ENCODE results near the gene OPRM1.
A peak's percentile ranks its signal among the peaks of the same experiment; 100 is the strongest.

OPRM1 gene

DNA sequence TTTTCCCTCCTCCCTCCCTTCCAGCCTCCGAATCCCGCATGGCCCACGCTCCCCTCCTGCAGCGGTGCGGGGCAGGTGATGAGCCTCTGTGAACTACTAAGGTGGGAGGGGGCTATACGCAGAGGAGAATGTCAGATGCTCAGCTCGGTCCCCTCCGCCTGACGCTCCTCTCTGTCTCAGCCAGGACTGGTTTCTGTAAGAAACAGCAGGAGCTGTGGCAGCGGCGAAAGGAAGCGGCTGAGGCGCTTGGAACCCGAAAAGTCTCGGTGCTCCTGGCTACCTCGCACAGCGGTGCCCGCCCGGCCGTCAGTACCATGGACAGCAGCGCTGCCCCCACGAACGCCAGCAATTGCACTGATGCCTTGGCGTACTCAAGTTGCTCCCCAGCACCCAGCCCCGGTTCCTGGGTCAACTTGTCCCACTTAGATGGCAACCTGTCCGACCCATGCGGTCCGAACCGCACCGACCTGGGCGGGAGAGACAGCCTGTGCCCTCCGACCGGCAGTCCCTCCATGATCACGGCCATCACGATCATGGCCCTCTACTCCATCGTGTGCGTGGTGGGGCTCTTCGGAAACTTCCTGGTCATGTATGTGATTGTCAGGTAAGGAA lies at the start of gene OPRM1:
Gene OPRM1, plus strand, starts transcription at position 10 of the 612 bp plus-strand sequence. Its CDS starts 305 bp downstream, at position 315.
- Histone ChIP-seq H3K27ac (ENCODE audit: low read depth, low read length) (no peak within 1 kb of the TSS), H3K4me3 (ENCODE audit: low read depth in 1 of 5, low read length in 5 of 5) (no peak within 1 kb of the TSS), H3K9me3 (ENCODE audit: control insufficient read depth in 5 of 5, low read length in 5 of 5) (peaks cover 0 to 5% (median 0%) of the 10 kb centered on the region in 5 donors), H3K4me1 (ENCODE audit: control insufficient read depth in 5 of 5, insufficient read depth in 5 of 5, low read length in 5 of 5) (no peaks in the 10 kb centered on the region), H3K36me3 (ENCODE audit: control insufficient read depth in 5 of 5, insufficient read depth in 5 of 5, low read length in 5 of 5) (no peaks in the 10 kb centered on the region), H3K9ac (ENCODE audit: low read length in 5 of 5) (no peak within 1 kb of the TSS), H3K27me3 (ENCODE audit: control insufficient read depth in 5 of 5, insufficient read depth in 4 of 5, low read length in 5 of 5) (peaks cover 0 to 14% (median 9%) of the 10 kb centered on the region in 5 donors)

DNA sequence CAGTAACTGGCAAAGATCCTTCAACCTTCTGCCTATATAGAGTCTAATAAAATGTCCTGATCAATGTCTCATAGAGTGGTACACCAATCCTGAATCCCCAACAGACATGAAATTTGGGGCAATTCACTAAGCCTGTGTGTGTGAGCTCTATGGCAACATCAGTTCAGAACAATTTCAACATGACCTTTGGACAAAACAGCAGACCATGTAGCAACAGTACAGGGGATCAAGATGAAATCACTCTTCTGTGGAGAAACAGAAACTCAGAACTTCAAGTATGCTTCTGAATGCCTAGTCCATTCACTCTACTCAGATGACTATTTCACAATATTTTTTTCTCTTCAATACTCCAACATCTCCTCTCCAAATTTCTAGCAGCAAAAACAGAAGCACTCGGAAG lies 49.1 kb upstream of the OPRM1 start:
- no peaks in the 10 kb centered on the region for H3K36me3 ChIP-seq (ENCODE audit: control insufficient read depth in 5 of 5, insufficient read depth in 5 of 5, low read length in 5 of 5)
- H3K27me3 ChIP-seq (ENCODE audit: control insufficient read depth in 5 of 5, insufficient read depth in 4 of 5, low read length in 5 of 5): no peaks in the 10 kb centered on the region
- no peak overlapping the region for H3K4me3 ChIP-seq (ENCODE audit: low read depth in 1 of 5, low read length in 5 of 5)
- peaks cover 0 to 24% (median 14%) of the 10 kb centered on the region in 5 donors for H3K4me1 ChIP-seq (ENCODE audit: control insufficient read depth in 5 of 5, insufficient read depth in 5 of 5, low read length in 5 of 5)
- H3K27ac ChIP-seq (ENCODE audit: low read depth, low read length): peak overlapping the region; percentile 65
- H3K9me3 ChIP-seq (ENCODE audit: control insufficient read depth in 5 of 5, low read length in 5 of 5): no peaks in the 10 kb centered on the region
- no peak overlapping the region for H3K9ac ChIP-seq (ENCODE audit: low read length in 5 of 5)

DNA sequence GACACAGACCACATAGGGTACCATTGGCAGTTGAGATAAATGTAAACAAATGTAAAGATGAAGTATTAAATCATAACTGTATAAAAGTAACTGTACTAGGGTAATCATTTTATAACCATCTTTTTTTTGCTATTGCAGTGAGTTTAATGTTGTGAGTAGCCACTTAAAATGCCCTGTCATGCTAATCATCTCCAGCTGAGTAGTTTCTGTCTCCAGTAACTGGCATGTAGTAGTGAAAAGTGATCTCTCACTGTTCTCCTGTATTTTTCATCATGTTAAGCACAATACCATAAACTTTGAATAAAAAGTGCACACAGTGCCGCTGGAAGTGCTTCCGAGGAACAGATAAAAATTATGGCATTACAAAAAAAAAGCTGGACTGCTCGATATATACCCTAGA lies 45.0 kb upstream of the OPRM1 start:
- Histone ChIP-seq H3K4me3 (ENCODE audit: low read depth in 1 of 5, low read length in 5 of 5) (no peak overlapping the region), H3K27me3 (ENCODE audit: control insufficient read depth in 5 of 5, insufficient read depth in 4 of 5, low read length in 5 of 5) (no peaks in the 10 kb centered on the region), H3K9ac (ENCODE audit: low read length in 5 of 5) (no peak overlapping the region), H3K27ac (ENCODE audit: low read depth, low read length) (no peak overlapping the region), H3K9me3 (ENCODE audit: control insufficient read depth in 5 of 5, low read length in 5 of 5) (no peaks in the 10 kb centered on the region), H3K4me1 (ENCODE audit: control insufficient read depth in 5 of 5, insufficient read depth in 5 of 5, low read length in 5 of 5) (peaks cover 0 to 9% (median 4%) of the 10 kb centered on the region in 5 donors), H3K36me3 (ENCODE audit: control insufficient read depth in 5 of 5, insufficient read depth in 5 of 5, low read length in 5 of 5) (no peaks in the 10 kb centered on the region)

DNA sequence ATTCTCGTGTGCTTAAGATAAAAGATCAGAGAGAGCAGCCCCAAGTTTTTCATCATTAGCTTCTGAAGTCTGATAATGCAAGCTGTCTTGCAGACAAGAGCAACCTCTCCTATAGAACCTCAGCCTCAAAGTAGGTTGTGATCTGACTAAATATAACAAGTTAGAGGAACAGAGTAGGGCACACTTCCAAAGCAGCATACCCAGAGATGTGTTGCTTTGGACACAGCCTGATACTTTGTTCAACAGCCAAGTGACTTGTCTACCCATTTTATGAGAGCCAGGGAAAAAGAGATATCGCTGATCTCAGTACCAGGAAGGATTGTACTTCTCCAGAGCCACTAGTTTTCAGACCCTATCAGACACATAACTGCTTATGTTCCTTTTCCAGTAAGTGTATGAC lies 44.2 kb upstream of the OPRM1 start:
- Histone ChIP-seq H3K27me3 (ENCODE audit: control insufficient read depth in 5 of 5, insufficient read depth in 4 of 5, low read length in 5 of 5) (no peaks in the 10 kb centered on the region), H3K9ac (ENCODE audit: low read length in 5 of 5) (no peak overlapping the region)

DNA sequence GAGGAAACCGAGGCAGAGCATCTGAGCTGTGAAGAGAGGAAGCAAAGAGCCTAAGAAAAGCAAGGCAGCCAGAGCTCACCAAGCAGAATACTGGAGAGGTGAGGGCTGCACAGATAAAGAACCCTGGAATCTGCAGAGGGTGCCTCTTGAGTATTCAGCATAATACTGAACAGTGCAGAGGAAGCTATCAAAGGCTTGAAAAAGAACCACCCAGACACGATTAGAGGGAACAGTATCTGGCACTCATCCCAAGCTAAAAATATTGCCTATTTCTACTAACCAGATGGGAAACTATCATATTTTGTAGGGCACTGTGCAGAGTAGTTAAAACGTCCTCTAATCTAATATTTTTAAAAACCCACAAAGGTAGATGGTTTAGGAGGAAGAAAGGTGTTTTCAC lies 41.8 kb upstream of the OPRM1 start:
- Histone ChIP-seq H3K9ac (ENCODE audit: low read length in 5 of 5) (no peak overlapping the region), H3K4me1 (ENCODE audit: control insufficient read depth in 5 of 5, insufficient read depth in 5 of 5, low read length in 5 of 5) (no peaks in the 10 kb centered on the region), H3K9me3 (ENCODE audit: control insufficient read depth in 5 of 5, low read length in 5 of 5) (no peaks in the 10 kb centered on the region), H3K36me3 (ENCODE audit: control insufficient read depth in 5 of 5, insufficient read depth in 5 of 5, low read length in 5 of 5) (no peaks in the 10 kb centered on the region), H3K4me3 (ENCODE audit: low read depth in 1 of 5, low read length in 5 of 5) (no peak overlapping the region), H3K27me3 (ENCODE audit: control insufficient read depth in 5 of 5, insufficient read depth in 4 of 5, low read length in 5 of 5) (no peaks in the 10 kb centered on the region), H3K27ac (ENCODE audit: low read depth, low read length) (no peak overlapping the region)

More for the DNA sequence above, 44.2 kb upstream of the OPRM1 start:
- peaks cover 0 to 4% (median 0%) of the 10 kb centered on the region in 5 donors for H3K4me1 ChIP-seq (ENCODE audit: control insufficient read depth in 5 of 5, insufficient read depth in 5 of 5, low read length in 5 of 5)
- H3K27ac ChIP-seq (ENCODE audit: low read depth, low read length): no peak overlapping the region
- H3K36me3 ChIP-seq (ENCODE audit: control insufficient read depth in 5 of 5, insufficient read depth in 5 of 5, low read length in 5 of 5): no peaks in the 10 kb centered on the region
- no peak overlapping the region for H3K4me3 ChIP-seq (ENCODE audit: low read depth in 1 of 5, low read length in 5 of 5)
- no peaks in the 10 kb centered on the region for H3K9me3 ChIP-seq (ENCODE audit: control insufficient read depth in 5 of 5, low read length in 5 of 5)

DNA sequence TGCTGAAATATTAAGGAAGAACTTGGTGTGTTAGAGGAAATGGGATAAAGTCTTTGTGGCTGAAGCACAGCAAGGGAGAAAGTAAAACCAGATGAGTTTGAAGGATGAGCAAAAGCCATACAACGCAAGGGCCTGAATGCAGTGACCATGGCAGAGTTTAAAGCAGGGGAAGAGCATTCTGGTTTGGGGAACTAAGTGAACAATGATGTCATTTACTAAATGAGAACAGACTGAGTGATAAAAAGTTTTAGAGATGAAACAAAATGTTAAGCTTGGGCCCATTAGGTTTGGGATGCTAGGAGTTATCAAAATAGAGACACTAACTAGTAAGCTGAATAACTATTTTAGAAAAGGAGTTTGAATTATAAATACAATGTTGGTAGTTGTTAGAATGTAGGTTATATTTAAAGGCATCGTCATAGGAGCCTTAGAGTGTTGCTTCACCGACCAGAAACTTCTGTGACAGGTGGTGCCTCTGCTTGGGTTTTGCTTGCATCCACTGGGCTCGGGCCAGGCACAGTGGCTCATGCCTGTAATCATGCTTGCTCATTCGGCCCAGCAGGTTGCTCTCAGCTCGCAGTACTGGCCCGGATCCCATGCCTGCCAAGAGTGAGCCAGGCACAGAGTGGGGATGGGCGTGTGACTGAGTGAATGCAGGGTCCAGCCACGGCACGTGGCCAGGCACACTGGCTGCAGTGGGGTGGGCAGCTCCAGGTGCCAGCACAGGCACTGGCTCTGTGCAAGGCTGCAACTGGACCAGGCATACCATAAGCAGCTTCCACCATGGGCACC lies 37.4 kb upstream of the OPRM1 start:
- Histone ChIP-seq H3K36me3 (ENCODE audit: control insufficient read depth in 5 of 5, insufficient read depth in 5 of 5, low read length in 5 of 5) (no peaks in the 10 kb centered on the region), H3K4me3 (ENCODE audit: low read depth in 1 of 5, low read length in 5 of 5) (no peak overlapping the region), H3K4me1 (ENCODE audit: control insufficient read depth in 5 of 5, insufficient read depth in 5 of 5, low read length in 5 of 5) (no peaks in the 10 kb centered on the region), H3K9me3 (ENCODE audit: control insufficient read depth in 5 of 5, low read length in 5 of 5) (no peaks in the 10 kb centered on the region), H3K27me3 (ENCODE audit: control insufficient read depth in 5 of 5, insufficient read depth in 4 of 5, low read length in 5 of 5) (no peaks in the 10 kb centered on the region), H3K9ac (ENCODE audit: low read length in 5 of 5) (no peak overlapping the region), H3K27ac (ENCODE audit: low read depth, low read length) (no peak overlapping the region)

DNA sequence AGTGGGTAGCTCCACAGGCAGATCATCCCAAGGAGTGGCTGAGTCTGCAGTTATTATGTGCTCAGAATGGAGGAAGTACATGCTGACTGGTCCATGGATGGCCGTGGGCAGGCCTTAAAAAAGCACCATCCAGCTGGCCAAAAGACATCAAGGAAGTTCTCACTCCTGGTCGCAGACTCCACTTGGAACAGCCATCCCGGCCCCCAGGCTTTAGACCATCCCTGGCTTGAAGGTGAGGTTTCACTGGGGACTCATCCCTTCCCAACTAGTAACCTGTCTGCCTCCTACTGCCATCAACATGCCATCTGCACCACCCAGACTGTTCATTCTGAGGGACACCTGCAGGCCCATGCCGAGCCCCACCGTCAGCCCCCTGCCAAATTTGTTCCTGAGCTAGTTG lies 36.1 kb upstream of the OPRM1 start:
- no peaks in the 10 kb centered on the region for H3K36me3 ChIP-seq (ENCODE audit: control insufficient read depth in 5 of 5, insufficient read depth in 5 of 5, low read length in 5 of 5)
- H3K27ac ChIP-seq (ENCODE audit: low read depth, low read length): no peak overlapping the region
- no peak overlapping the region for H3K9ac ChIP-seq (ENCODE audit: low read length in 5 of 5)
- H3K9me3 ChIP-seq (ENCODE audit: control insufficient read depth in 5 of 5, low read length in 5 of 5): no peaks in the 10 kb centered on the region
- no peak overlapping the region for H3K4me3 ChIP-seq (ENCODE audit: low read depth in 1 of 5, low read length in 5 of 5)
- no peaks in the 10 kb centered on the region for H3K27me3 ChIP-seq (ENCODE audit: control insufficient read depth in 5 of 5, insufficient read depth in 4 of 5, low read length in 5 of 5)
- H3K4me1 ChIP-seq (ENCODE audit: control insufficient read depth in 5 of 5, insufficient read depth in 5 of 5, low read length in 5 of 5): no peaks in the 10 kb centered on the region

DNA sequence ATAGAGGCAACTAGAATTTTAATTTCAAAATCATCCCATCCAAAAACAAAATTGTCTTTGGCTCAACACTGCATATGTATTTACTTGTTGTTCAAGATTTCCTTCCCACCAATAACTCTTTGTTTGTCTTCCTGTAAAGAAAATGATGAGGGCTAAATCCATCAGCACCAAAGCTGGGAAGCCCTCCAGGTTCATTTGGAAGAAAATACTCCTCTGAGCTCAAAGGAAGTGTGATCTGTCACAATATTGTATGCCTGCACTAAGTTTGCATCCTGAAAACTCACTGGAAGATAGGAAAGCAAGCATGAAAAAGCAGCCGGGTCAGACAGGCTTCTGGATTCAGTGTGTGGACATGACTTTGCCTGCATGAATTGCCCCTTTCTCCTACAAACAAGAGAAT lies 28.7 kb upstream of the OPRM1 start:
- H3K4me1 ChIP-seq (ENCODE audit: control insufficient read depth in 5 of 5, insufficient read depth in 5 of 5, low read length in 5 of 5): no peaks in the 10 kb centered on the region
- H3K4me3 ChIP-seq (ENCODE audit: low read depth in 1 of 5, low read length in 5 of 5): no peak overlapping the region
- no peaks in the 10 kb centered on the region for H3K27me3 ChIP-seq (ENCODE audit: control insufficient read depth in 5 of 5, insufficient read depth in 4 of 5, low read length in 5 of 5)
- no peaks in the 10 kb centered on the region for H3K36me3 ChIP-seq (ENCODE audit: control insufficient read depth in 5 of 5, insufficient read depth in 5 of 5, low read length in 5 of 5)
- H3K9ac ChIP-seq (ENCODE audit: low read length in 5 of 5): no peak overlapping the region
- no peaks in the 10 kb centered on the region for H3K9me3 ChIP-seq (ENCODE audit: control insufficient read depth in 5 of 5, low read length in 5 of 5)
- no peak overlapping the region for H3K27ac ChIP-seq (ENCODE audit: low read depth, low read length)

DNA sequence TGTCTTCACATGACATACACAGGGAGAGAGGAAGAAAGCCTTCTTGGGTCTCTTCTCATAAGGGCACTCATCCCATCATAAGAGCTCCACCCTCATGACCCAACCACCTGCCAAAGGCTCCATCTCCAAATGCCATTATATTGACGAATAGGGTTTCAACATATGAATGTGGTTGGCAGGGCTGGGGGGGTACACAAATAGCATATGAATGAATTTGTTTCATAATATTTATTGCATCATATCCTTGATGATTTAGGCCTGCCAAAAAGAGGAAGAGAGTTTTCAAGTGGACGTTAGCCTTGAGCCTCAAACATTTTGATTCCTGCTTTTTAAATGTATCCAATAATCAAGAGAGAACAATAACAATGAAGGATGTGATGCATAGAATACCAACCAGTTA lies 26.2 kb upstream of the OPRM1 start:
- Histone ChIP-seq H3K36me3 (ENCODE audit: control insufficient read depth in 5 of 5, insufficient read depth in 5 of 5, low read length in 5 of 5) (no peaks in the 10 kb centered on the region), H3K27me3 (ENCODE audit: control insufficient read depth in 5 of 5, insufficient read depth in 4 of 5, low read length in 5 of 5) (no peaks in the 10 kb centered on the region), H3K4me1 (ENCODE audit: control insufficient read depth in 5 of 5, insufficient read depth in 5 of 5, low read length in 5 of 5) (no peaks in the 10 kb centered on the region)

DNA sequence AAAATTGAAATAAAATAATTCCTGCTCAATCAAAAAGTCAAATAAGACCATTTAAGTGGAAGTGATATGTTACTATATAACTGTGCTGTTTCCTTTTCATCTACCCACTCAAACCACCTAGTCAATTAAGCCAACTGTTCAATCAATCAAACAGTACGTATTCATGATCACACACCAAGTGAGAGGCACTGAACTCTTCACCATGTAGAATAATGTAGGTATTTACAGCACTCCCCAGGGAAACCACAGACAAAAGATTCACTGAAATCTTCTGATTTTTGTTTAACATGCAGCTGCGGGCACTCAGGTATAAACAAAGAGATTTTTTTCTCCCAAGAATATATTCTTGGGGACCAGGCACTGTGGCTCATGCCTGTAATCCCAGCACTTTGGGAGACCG lies 21.3 kb upstream of the OPRM1 start:
- H3K4me3 ChIP-seq (ENCODE audit: low read depth in 1 of 5, low read length in 5 of 5): no peak overlapping the region
- no peaks in the 10 kb centered on the region for H3K4me1 ChIP-seq (ENCODE audit: control insufficient read depth in 5 of 5, insufficient read depth in 5 of 5, low read length in 5 of 5)
- no peaks in the 10 kb centered on the region for H3K36me3 ChIP-seq (ENCODE audit: control insufficient read depth in 5 of 5, insufficient read depth in 5 of 5, low read length in 5 of 5)
- H3K27ac ChIP-seq (ENCODE audit: low read depth, low read length): no peak overlapping the region
- H3K27me3 ChIP-seq (ENCODE audit: control insufficient read depth in 5 of 5, insufficient read depth in 4 of 5, low read length in 5 of 5): no peaks in the 10 kb centered on the region
- peaks cover 0 to 12% (median 4%) of the 10 kb centered on the region in 5 donors for H3K9me3 ChIP-seq (ENCODE audit: control insufficient read depth in 5 of 5, low read length in 5 of 5)
- no peak overlapping the region for H3K9ac ChIP-seq (ENCODE audit: low read length in 5 of 5)

More for the DNA sequence above, 26.2 kb upstream of the OPRM1 start:
- Histone ChIP-seq H3K4me3 (ENCODE audit: low read depth in 1 of 5, low read length in 5 of 5) (no peak overlapping the region), H3K27ac (ENCODE audit: low read depth, low read length) (no peak overlapping the region), H3K9me3 (ENCODE audit: control insufficient read depth in 5 of 5, low read length in 5 of 5) (no peaks in the 10 kb centered on the region), H3K9ac (ENCODE audit: low read length in 5 of 5) (no peak overlapping the region)
